Measurements from ENCODE around the gene PPP1R15A. TPM values are rescaled to one million over a fixed set of nuclear protein-coding genes. Genes with fewer than 3 reads are reported as not detected.
"Not testable (repeated sequence)": the region's sequence is repeated elsewhere in the genome, so short reads cannot be mapped to it uniquely, and the experiment has no call there.

The PPP1R15A gene
- total RNA-seq, 1 donor from 2014 or later, result 64.8 TPM

DNA sequence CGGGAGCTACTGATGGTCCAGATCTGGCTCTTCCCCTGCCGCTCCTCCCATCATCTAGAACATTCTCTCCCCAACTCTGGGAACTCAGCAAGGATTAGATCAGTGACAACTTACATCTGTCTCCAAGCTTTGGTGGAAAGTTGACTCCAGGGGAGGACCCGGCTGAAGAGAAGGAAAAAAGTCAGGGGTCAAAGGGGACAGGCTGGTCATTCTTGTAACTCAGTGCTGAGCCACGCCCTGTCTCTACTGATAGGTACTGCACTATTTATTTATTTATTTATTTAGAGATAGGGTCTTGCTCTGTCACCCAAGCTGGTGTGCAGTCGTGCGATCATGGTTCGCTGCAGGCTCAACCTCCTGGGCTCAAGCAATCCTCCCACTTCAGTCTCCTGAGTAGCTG is 18.1 kb upstream of the PPP1R15A start:
- intact Hi-C loops (cut with DNase I), result no loop called here
- no peak for DNase-seq (ENCODE audit: missing footprints)

DNA sequence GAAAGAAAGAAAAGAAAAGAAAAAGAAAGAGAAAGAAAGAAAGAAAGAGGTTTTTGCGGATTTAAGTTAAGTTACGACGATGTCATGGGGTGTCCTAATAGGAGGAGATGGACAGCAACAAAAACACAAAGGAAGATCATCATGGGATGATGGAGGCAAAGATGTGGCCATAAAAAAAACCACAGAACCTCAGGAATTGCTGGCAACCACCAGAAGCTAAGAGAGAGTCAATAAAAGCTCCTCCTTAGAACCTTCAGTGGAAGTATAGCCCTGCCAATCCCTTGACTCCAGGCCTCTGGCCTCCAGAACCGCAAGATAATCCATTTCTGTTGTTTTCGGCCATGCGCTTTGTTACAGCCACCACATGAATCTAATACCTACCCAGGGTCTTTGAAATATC is 15.3 kb upstream of the PPP1R15A start:
- intact Hi-C loops (cut with DNase I), result no loop called here
- DNase-seq (ENCODE audit: missing footprints) (no peak), ATAC-seq (no peak)

More for the DNA sequence above, 18.1 kb upstream of the PPP1R15A start:
- ATAC-seq, result no peak

DNA sequence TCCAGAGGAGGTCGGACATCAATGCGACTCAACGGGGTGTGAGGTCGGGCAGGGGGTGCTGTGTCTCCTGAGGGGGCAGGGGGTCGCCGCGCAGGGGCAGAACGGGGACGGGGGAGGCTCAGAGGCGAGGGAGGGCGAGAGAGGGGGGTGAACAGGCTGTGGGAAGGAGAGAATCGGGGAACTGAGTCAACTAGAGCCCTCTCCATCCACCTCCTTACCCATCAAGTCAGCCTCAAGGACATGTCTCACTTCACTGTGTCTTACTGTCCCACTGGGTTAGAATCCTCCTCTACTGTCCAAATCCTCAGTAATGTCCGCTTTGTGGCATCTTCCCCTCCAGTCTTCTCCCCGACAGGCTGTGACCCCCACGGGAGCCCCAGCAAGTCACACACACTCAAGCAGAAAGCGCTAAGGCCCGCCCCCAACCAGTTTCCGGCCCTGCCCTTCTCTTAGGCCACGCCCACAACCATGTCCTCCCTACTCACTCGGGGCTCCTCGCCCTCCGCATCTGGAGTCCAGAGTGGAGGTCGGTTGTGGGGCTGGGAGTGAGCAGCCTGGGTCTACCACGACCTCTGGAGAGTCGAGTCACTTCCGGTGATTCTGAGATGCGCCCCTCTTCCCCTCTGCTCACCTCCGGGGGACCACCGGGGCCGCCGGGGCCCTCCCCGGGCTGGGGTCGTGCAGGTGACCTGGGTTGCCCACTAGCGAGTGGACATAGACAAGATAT is 13.1 kb upstream of the PPP1R15A start:
- DNase-seq (ENCODE audit: missing footprints) (no peak), ATAC-seq (peak; percentile 3)
- intact Hi-C loops (cut with DNase I), result no loop called here

DNA sequence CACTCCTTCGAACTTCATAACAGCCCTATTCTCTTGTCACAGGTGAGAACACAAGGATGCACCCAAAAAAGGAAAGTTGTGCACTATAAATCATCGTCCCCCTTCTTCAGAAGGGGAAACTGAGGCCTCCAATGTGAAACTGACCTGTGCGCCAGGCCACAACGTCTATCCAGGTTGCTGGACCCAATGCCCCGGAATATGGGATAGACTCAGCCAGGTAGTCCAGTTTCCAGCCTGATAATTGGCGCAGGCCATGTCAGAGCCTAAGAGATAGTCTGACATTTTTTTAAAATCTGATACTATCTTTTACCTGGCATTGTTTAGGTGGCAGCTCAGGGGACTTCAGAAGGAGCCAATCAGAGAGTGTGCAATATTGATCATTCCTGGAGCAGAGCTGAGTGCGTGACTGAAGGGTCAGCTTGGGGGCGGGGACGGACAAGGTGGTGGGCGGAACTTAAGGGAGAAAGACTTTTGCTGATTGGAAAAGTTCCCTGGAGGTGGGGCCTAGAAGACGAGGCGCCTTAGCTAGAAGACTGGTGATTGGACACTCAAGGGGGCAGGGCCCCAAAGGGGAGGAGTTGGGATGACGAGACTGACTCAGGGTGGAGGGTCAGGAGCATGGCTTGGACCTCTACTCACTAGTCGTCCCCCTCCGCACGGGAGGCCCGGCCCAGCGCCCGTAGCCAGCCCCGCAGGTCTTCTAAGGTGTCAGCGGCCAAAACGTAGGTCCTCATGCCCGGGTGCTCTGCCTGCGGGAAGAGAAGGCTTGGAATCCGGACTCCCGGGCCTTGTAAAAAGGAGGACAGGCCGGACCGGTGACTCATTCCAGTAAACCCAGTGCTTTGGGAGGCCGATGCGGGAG is 12.3 kb upstream of the PPP1R15A start:
- no peak for DNase-seq (ENCODE audit: missing footprints)
- intact Hi-C loops (cut with DNase I), result no loop called here

DNA sequence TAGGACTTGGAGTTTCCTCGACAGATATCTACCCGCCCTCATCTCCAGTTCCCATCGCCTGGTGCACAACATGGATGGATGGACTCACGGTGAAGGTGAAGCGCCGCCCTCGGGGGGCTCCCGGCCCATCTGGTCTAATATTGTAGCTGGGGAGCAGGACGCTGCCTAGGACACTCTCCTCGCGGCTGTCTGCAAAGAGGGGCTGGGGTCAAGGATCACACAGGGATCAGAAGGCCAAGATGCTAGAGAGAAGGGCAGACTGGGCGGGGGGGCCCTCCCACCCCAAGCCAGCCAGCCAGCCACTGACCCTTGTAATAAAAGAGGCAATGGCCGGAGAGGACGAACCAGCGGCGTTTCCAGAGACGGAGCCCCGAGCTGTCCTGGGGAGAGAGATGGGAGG is 10.9 kb upstream of the PPP1R15A start:
- intact Hi-C loops (cut with DNase I), result no loop called here
- DNase-seq (ENCODE audit: missing footprints) (no peak), ATAC-seq (no peak)

More for the DNA sequence above, 12.3 kb upstream of the PPP1R15A start:
- ATAC-seq, result peak; percentile 43

DNA sequence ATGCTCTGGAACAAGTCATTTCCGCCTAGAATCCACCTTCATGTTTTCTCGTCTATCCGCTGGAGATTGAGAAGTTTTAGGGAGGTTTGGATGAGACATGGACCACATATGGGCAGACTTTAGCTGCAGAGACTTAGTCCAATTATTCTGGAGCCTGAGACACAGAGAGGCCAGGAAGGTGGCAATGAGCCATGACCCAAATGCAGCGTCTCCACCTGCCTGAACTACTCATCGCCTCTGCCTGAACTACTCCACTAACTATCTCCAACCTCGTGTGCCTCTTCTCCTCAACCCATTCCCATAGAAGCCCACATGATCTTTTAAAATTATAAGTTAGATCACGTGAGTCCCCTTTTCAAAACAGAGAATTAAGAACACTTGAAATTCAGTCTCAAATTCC is 9.4 kb upstream of the PPP1R15A start:
- intact Hi-C loops (cut with DNase I), result no loop called here
- DNase-seq (ENCODE audit: missing footprints), result no peak
- no peak for ATAC-seq

DNA sequence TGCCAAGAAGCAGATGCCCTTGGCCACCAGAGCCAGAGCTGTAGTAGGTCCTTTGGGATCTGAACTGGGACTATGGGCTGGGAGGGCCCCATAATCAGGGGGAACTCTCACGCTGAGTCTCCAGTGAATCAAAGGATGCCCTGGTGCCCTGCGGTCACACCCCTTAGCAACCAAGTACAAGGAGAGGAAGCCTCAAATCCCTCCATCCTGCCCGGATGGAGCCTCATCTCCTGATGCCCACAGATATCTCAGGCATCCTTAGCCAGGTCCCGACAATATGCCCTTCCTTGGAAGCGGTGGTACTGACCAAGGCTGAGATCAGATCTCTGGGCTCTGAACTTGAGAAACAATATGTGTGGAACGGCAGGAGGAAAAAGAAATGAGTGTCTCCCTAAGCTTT is 5.5 kb upstream of the PPP1R15A start:
- ATAC-seq (no peak), DNase-seq (ENCODE audit: missing footprints) (no peak)
- intact Hi-C loops (cut with DNase I), result no loop called here

DNA sequence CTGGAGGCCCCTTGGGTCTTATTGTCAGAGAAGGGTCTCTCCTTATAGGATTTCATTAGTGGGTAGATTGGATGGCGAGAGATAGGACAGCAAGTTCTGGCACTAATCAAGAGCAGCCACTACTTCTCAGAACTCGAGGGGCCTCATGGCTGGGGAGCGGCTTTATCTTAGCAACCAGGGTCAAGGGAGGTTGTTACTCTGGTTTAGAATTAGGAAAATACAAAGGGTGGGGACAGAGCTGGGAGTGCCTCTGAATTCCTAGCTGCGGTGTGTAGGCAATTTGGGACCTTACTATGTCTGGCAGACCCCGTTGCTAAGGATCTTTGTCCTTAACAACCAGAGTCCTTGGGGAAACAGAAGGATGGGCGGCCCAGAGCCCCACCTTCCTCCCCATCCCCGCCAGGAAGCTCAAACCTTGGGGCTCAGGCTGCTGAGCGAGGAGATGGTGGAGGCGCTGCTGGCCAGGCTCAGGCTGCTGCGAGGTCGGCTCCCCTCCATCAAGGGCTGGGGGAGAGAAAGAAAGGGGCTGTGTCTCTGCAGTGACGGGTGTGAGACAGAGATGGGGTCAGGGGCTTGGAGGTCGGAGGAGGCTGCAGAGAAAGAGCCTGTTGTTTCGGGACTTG is 5.0 kb upstream of the PPP1R15A start:
- intact Hi-C loops (cut with DNase I), result no loop called here
- DNase-seq (ENCODE audit: missing footprints), result no peak

DNA sequence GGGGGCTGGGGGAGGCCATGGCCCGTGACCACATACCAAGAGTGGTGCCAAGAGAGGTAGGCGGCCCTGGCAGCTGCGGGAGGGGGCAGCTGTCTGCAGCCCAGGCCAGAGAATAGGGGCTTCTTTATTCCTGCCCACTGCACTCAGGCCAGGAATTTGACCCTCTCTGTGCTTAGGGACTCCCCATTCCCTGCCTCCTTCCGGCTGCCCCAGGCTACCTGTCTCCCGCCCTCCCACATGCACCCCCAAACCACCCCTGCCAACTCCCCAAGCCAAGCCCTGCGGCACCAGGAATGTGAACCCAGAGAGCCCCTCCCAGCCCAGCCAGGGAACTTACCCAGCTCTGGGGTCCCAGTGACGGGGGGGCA is 4.5 kb upstream of the PPP1R15A start:
- DNase-seq (ENCODE audit: missing footprints) (no peak), ATAC-seq (no peak)
- intact Hi-C loops (cut with DNase I), result no loop called here

More for the DNA sequence above, 5.0 kb upstream of the PPP1R15A start:
- no peak for ATAC-seq

DNA sequence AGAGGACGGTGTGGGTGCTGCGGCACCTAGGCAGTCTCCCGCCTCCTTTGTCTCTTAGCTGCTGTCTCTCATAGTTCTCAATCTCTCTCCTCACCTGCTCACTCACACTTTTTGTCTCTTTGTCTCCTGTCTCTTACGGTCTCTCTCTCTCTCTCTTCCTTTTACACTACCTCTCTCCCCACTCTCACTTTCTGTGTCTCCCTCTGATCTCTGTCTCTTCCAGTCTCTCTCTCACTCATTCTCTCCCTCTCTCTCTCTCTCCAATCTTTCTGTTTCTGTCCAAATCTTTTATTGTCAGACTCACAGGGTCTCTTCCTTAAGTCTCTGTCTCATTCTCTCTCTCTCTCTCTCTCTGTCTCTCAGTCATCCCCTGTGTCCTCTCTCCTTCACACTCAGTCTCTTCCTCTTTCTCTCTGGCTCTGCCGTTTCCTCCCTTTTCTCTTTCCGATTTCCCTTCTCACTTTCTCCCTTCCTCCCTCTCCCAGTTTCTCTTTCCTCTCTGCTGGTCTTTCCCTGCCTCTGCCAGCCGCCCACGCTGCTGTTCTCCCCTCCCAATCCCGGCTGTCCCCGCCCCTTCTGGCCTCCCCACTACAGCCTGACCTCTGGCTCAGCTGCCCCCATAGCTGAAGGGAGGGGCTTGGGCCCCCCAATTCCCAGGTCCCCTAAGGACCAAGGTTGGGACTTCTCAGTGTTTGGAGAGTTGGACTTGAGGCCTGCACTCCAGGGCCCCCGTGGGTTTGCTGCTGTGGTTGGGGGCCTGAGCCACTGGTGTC is 3.9 kb upstream of the PPP1R15A start, which contains the start of gene PLEKHA4:
PLEKHA4 (minus strand) TSS at position 504 of the 773 bp plus-strand sequence. CDS start 997 bp downstream, outside the sequence.
- peak; percentile 40 for ATAC-seq
- peak; percentile 90 for DNase-seq (ENCODE audit: missing footprints)
- intact Hi-C loops (cut with DNase I), result no loop called here

DNA sequence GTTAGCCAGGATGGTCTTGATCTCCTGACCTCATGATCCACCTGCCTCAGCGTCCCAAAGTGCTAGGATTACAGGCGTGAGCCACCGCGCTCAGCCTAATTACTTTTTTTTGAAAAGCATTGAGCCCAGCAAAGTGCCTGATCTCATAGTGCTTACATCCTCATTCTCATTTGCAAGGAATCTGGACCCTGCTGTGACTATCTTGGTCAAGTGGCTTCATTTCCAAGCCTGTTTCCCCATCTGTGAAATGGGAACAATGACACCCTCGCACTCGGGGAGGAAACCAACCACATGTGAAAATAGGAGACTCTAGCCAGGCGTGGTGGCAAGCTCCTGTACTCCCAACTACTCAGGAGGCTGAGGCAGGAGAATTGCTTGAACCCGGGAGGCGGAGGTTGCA is 2.2 kb upstream of the PPP1R15A start:
- DNase-seq (ENCODE audit: missing footprints) (no peak), ATAC-seq (no peak)
- intact Hi-C loops (cut with DNase I), result no loop called here

DNA sequence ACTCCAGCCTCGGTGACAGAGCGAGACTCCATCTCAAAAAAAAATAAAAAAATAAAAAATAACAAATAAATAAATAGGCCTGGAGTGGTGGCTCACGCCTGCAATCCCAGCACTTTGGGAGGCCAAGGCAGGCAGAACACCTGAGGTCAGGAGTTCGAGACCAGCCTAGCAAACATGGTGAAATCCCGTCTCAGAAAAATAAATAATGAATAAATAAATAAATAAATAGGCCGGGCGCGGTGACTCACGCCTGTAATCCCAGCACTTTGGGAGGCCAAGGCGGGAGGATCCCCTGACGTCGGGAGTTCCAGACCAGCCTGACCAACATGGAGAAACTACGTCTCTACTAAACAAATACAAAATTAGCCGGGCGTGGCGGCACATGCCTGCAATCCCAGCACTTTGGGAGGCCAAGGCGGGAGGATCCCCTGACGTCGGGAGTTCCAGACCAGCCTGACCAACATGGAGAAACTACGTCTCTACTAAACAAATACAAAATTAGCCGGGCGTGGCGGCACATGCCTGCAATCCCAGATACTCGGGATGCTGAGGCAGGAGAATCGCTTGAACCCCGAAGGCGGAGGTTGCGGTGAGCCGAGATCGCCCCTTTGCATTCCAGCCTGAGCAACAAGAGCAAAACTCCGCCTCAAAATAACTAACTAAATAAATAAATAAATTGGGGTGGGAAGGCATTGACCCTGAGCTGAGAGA is 595 bp upstream of the PPP1R15A start:
- ATAC-seq; DNase-seq (ENCODE audit: missing footprints): not testable (repeated sequence)
- intact Hi-C loops (cut with DNase I), result loop anchor here (2.0 kb wide), 1 partner anchor 93 kb away; the partner anchor contains the start of gene FTL

DNA sequence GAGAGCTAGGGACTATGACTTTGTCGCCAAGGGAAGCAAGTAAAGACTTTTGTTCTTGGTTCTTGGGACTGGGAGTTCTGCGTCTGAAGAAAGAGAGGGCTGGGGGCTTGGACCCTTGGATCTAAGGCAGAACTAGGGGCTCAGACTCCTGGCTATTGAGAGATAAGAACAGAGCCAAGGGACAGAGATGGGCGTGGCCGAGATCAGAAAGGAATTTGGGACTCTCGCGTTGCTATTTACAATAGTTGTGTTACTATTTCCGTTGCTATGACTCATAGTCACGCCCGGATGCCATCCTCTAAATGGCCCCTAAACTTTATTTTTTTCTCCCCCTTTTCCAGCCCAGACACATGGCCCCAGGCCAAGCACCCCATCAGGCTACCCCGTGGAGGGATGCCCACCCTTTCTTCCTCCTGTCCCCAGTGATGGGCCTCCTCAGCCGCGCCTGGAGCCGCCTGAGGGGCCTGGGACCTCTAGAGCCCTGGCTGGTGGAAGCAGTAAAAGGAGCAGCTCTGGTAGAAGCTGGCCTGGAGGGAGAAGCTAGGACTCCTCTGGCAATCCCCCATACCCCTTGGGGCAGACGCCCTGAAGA is 759 bp downstream of the PPP1R15A start:
- intact Hi-C loops (cut with DNase I), result loop anchor here (2.0 kb wide), 1 partner anchor 92 kb away; the partner anchor contains the start of gene FTL
- peak; percentile 88 for DNase-seq (ENCODE audit: missing footprints)
- ATAC-seq, result peak; percentile 73

DNA sequence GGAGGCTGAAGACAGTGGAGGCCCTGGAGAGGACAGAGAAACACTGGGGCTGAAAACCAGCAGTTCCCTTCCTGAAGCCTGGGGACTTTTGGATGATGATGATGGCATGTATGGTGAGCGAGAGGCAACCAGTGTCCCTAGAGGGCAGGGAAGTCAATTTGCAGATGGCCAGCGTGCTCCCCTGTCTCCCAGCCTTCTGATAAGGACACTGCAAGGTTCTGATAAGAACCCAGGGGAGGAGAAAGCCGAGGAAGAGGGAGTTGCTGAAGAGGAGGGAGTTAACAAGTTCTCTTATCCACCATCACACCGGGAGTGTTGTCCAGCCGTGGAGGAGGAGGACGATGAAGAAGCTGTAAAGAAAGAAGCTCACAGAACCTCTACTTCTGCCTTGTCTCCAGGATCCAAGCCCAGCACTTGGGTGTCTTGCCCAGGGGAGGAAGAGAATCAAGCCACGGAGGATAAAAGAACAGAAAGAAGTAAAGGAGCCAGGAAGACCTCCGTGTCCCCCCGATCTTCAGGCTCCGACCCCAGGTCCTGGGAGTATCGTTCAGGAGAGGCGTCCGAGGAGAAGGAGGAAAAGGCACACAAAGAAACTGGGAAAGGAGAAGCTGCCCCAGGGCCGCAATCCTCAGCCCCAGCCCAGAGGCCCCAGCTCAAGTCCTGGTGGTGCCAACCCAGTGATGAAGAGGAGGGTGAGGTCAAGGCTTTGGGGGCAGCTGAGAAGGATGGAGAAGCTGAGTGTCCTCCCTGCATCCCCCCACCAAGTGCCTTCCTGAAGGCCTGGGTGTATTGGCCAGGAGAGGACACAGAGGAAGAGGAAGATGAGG is 1.5 kb downstream of the PPP1R15A start:
- peak; percentile 2 for ATAC-seq
- DNase-seq (ENCODE audit: missing footprints), result no peak
- intact Hi-C loops (cut with DNase I), result loop anchor here (2.0 kb wide), 2 partner anchors 27 to 91 kb away; partner anchors contain the start of genes FTL and NUCB1

DNA sequence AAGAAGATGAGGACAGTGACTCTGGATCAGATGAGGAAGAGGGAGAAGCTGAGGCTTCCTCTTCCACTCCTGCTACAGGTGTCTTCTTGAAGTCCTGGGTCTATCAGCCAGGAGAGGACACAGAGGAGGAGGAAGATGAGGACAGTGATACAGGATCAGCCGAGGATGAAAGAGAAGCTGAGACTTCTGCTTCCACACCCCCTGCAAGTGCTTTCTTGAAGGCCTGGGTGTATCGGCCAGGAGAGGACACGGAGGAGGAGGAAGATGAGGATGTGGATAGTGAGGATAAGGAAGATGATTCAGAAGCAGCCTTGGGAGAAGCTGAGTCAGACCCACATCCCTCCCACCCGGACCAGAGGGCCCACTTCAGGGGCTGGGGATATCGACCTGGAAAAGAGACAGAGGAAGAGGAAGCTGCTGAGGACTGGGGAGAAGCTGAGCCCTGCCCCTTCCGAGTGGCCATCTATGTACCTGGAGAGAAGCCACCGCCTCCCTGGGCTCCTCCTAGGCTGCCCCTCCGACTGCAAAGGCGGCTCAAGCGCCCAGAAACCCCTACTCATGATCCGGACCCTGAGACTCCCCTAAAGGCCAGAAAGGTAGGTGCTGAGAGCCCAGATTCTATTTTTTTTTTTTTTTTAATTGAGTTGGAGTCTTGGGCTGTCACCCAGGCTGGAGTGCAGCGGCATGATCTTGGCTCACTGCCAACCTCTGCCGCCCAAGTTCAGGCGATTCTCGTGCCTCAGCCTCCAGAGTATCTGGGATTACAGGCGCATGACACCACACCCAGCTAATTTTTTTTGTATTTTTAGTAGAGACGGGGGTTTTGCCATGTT is 2.3 kb downstream of the PPP1R15A start:
- ATAC-seq (no peak), DNase-seq (ENCODE audit: missing footprints) (no peak)
- intact Hi-C loops (cut with DNase I), result loop anchor here (2.0 kb wide), 1 partner anchor 26 kb away; the partner anchor contains the start of gene NUCB1
